ENCODE results near the gene NAA60.

- TF ChIP-seq ELF4 (CRISPR knock-in tag; IDR thresholded peaks at IDR 0.05; ENCODE audit: borderline replicate concordance): no peak
- TF ChIP-seq, protein P1, sequence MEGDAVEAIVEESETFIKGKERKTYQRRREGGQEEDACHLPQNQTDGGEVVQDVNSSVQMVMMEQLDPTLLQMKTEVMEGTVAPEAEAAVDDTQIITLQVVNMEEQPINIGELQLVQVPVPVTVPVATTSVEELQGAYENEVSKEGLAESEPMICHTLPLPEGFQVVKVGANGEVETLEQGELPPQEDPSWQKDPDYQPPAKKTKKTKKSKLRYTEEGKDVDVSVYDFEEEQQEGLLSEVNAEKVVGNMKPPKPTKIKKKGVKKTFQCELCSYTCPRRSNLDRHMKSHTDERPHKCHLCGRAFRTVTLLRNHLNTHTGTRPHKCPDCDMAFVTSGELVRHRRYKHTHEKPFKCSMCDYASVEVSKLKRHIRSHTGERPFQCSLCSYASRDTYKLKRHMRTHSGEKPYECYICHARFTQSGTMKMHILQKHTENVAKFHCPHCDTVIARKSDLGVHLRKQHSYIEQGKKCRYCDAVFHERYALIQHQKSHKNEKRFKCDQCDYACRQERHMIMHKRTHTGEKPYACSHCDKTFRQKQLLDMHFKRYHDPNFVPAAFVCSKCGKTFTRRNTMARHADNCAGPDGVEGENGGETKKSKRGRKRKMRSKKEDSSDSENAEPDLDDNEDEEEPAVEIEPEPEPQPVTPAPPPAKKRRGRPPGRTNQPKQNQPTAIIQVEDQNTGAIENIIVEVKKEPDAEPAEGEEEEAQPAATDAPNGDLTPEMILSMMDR (CRISPR knock-in tag; IDR thresholded peaks at IDR 0.05): no peak
- no peak for TF ChIP-seq HOXA5 (CRISPR knock-in tag; IDR thresholded peaks at IDR 0.05)
- TF ChIP-seq NFATC3 (CRISPR knock-in tag; IDR thresholded peaks at IDR 0.05): no peak
- TF ChIP-seq SMARCE1 (IDR thresholded peaks at IDR 0.05; ENCODE audit: borderline replicate concordance): no peak
- TF ChIP-seq NR2F6 (IDR thresholded peaks at IDR 0.05): no peak
- no peak for TF ChIP-seq NR2F6 (CRISPR knock-in tag; IDR thresholded peaks at IDR 0.05)
- TF ChIP-seq MEF2D (CRISPR knock-in tag; IDR thresholded peaks at IDR 0.05): no peak
- TF ChIP-seq ZSCAN5A (CRISPR knock-in tag; IDR thresholded peaks at IDR 0.05; ENCODE audit: borderline replicate concordance): no peak
- no peak for TF ChIP-seq ZNF451 (CRISPR knock-in tag; IDR thresholded peaks at IDR 0.05)
- no peak for TF ChIP-seq EHMT2 (IDR thresholded peaks at IDR 0.05; ENCODE audit: borderline replicate concordance, low read depth, low read length)
- TF ChIP-seq ZNF468 (CRISPR knock-in tag; IDR thresholded peaks at IDR 0.05): no peak
- TF ChIP-seq JUND (CRISPR knock-in tag; IDR thresholded peaks at IDR 0.05): no peak
- TF ChIP-seq ATAD3A (CRISPR knock-in tag; IDR thresholded peaks at IDR 0.05): no peak
Measured at GRCh38 chr16:3532741-3533140, 89.3 kb downstream of the NAA60 start.
